Regular cardiac myocyte (primary cell): ENCODE results near the gene FLOT2. TPM values are rescaled to one million over a fixed set of nuclear protein-coding genes. Genes with fewer than 3 reads are reported as not detected.

Experiments used
- total RNA-seq: library from RNA; depleted of rRNA; stranded (reverse); fragments of >200 nt; gene quantifications from 2 replicates; pipeline ENCODE4 v1.2.3, GENCODE V29; 2014

Gene FLOT2, protein sequence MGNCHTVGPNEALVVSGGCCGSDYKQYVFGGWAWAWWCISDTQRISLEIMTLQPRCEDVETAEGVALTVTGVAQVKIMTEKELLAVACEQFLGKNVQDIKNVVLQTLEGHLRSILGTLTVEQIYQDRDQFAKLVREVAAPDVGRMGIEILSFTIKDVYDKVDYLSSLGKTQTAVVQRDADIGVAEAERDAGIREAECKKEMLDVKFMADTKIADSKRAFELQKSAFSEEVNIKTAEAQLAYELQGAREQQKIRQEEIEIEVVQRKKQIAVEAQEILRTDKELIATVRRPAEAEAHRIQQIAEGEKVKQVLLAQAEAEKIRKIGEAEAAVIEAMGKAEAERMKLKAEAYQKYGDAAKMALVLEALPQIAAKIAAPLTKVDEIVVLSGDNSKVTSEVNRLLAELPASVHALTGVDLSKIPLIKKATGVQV
- total RNA-seq, result 30.4 and 55.6 TPM in 2 replicates

DNA sequence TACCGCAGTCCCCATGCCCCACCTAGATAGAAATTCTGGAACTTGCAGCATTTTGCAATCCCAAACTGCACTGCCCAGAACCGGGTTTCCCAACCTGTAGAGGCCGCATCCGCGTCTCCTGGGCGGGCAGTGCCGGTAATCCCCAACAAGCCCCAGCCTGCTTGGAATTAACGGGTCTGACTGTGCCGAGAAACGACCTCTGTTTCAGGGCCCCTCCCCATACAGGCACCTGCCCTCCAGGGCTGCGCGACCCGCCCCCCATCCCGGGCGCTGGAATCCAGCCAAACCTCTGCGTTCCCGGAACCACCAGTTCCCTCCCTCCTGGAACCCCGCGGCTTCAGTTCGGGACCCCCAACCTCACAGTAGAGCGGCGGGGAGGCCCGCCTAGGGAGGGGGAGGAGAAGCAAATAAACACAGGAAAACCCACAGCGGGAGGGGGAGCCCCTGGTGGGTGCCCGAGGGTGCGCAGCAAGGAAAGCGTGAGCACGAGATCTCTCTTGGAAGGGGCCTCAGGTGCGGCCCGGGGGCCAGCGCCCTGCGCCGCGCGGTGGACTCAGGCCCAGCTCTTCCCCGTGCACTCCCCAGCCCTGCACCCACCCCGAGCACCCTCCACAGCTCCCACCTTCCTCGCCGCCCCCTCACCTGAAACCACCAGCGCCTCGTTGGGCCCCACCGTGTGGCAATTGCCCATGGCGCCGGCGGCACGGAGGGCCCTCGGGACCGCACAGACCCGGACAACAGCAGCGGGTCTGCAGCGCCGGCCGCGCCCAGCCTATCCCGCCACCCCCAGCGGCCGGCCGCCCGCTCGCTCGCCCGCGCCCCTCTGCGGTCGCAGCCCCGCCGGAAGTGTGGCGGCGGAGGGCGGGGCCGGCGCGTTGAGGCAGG is at the start of gene FLOT2:
FLOT2 (minus strand) TSS at position 850 of the 885 bp plus-strand sequence; CDS start at position 691, 159 bp downstream.

GRCh38 chr17:28902819-28903545 is 5.4 kb upstream of the FLOT2 start, which contains the start of gene DHRS13:
Gene DHRS13 (minus strand): TSS chr17:28903079. CDS start chr17:28902944, 135 bp downstream.

GRCh38 chr17:28854457-28855335 is 42.8 kb downstream of the FLOT2 start, which contains the start of gene ERAL1:
Gene ERAL1 (plus strand): TSS chr17:28855016. CDS start chr17:28855035, 19 bp downstream.

DNA sequence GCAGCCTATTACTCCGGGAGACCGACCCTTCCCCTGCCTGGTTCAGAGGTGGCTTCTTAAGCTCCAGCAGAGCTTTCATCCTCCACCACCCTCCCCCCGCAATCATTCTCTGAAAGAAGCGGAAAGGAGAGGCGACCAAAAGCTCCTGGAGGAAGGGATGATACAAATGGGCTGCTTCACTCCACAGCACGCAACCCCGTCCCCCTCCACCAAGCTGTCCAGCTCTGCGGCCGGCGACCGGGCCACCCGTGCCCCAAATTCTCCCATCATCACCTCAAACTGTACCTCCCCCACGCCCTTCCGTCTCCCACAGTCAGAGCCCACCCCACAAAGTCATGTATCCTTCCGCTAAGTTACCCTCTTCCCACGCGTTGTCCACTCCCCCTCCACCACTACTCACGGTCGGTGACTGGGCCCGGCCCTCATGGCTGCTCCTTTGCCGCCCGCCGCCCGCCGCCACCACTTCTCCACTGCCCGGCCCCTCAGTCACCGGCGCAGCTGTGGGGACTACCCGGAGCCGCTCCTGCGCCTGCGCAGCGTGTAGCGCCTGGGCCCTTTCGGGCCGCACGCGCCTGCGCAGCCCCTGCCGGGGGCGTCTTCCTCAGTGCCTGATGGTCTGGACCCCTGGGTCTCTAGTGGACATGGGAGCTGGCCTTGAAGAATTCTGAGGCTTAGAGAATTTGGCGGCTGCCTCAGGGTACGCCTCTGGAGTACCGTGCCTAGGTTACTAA is 55.1 kb downstream of the FLOT2 start, which contains the start of gene FAM222B:
FAM222B (minus strand) TSS at position 509 of the 731 bp plus-strand sequence. CDS start 76,123 bp downstream, outside the sequence.

Other genes with a start within 250 kb of the FLOT2 start
- gene SDF2, start 235.8 kb downstream of the FLOT2 start, total RNA-seq, result 77.2 and 85.3 TPM in 2 replicates
- gene SUPT6H, start 235.5 kb downstream of the FLOT2 start, total RNA-seq, result 36.4 and 50.2 TPM in 2 replicates
- gene PROCA1, start 185.8 kb downstream of the FLOT2 start, total RNA-seq, result 1.1 and 1.3 TPM in 2 replicates
- gene RAB34, start 179.9 kb downstream of the FLOT2 start, total RNA-seq, result 154 and 167 TPM in 2 replicates
- gene RPL23A, start 177.7 kb downstream of the FLOT2 start, total RNA-seq, result 436 and 732 TPM in 2 replicates
- gene TLCD1, start 171.5 kb downstream of the FLOT2 start, total RNA-seq, result 3.9 and 8.8 TPM in 2 replicates
- 2.1 and 2.3 TPM in 2 replicates for gene NEK8, start 168.9 kb downstream of the FLOT2 start, total RNA-seq
- 18.0 and 38.9 TPM in 2 replicates for gene TRAF4, start 153.7 kb downstream of the FLOT2 start, total RNA-seq
- gene FAM222B, start 54.9 kb downstream of the FLOT2 start, total RNA-seq, result 3.4 and 3.8 TPM in 2 replicates
- 24.0 and 42.2 TPM in 2 replicates for gene ERAL1, start 42.7 kb downstream of the FLOT2 start, total RNA-seq
- gene DHRS13, start 5.3 kb upstream of the FLOT2 start, total RNA-seq, result 4.6 and 16.9 TPM in 2 replicates
- gene PHF12, start 53.8 kb upstream of the FLOT2 start, total RNA-seq, result 10.5 and 13.0 TPM in 2 replicates
- not detected in 2 replicates for gene SEZ6, start 108.3 kb upstream of the FLOT2 start, total RNA-seq
- 0.96 and 5.1 TPM in 2 replicates for gene PIPOX, start 145.4 kb upstream of the FLOT2 start, total RNA-seq